HepG2 (cell line): ENCODE measurements around the gene PARM1. TPM values are rescaled to one million over a fixed set of nuclear protein-coding genes. Genes with fewer than 3 reads are reported as not detected.

Source experiments
- ATAC-seq: fragments of 200-7000 bp; cut with Tn5 transposase; 3 replicates; pipeline ENCODE4 v1.9.1; 2020; ENCODE audit warnings: mild to moderate bottlenecking, moderate library complexity
- BruUV-seq: library from RNA; stranded (reverse); fragments of 400-500 nt; replicated peaks from 2 replicates; lab custom pipeline; 2021; lab: Mats Ljungman, UMichigan
- CTCF ChIA-PET: fragments of 300-600 bp; formaldehyde crosslinking; extraction: SDS; loops from one replicate; lab custom pipeline; 2021; ENCODE audit warnings: low total read pairs, inconsistent platforms, low intra/inter-chr PET ratio; lab: Yijun Ruan, JAX
- POLR2A ChIA-PET: fragments of 350-600 bp; sonication (Branson Sonifier 250); formaldehyde crosslinking; loops from one replicate; lab custom pipeline; 2020; ENCODE audit warnings: antibody characterized with exemption, inconsistent platforms; lab: Yijun Ruan, JAX
- DNase-seq: peaks from one replicate; pipeline ENCODE4 v3.0.0-alpha.2; 2015; ENCODE audit warnings: low spot score
- FAIRE-seq: peaks from 3 replicates; lab custom pipeline; 2011; peaks lifted over from hg19 to GRCh38; lab: Jason Lieb, UNC
- H2AFZ ChIP-seq: one replicate; pipeline ENCODE4 v1.6.1; 2011; ENCODE audit warnings: low read length, inconsistent platforms
- H3K27ac ChIP-seq: fragments of 300-600 bp; 3 replicates; pipeline ENCODE4 v1.8.0; 2011; ENCODE audit warnings: mixed run types, mild to moderate bottlenecking, mixed read lengths, low read length, inconsistent platforms; ENCODE audit not compliant: insufficient read depth; ENCODE audit errors: extremely low read length
- H3K27me3 ChIP-seq, 2 experiments: fragments of 200-600 bp in 1 of 2; 2 replicates in 1 of 2; 3 replicates in 1 of 2; pipeline versions ENCODE4 v1.6.0 to v1.8.0; 2011; ENCODE audit warnings: low read length in 2 of 2, mild to moderate bottlenecking in 2 of 2, moderate library complexity in 2 of 2, inconsistent platforms in 1 of 2; ENCODE audit not compliant: insufficient read depth in 2 of 2, control insufficient read depth in 1 of 2
- H3K36me3 ChIP-seq, 2 experiments: fragments of 200-600 bp in 1 of 2; replicated peaks in 1 of 2; 2 replicates in 1 of 2; 3 replicates in 1 of 2; pipeline versions ENCODE4 v1.5.1 to v1.8.0; 2011; ENCODE audit warnings: low read length in 2 of 2, inconsistent platforms in 1 of 2; ENCODE audit not compliant: insufficient read depth in 2 of 2, control insufficient read depth in 1 of 2
- H3K4me1 ChIP-seq: 2 replicates; pipeline ENCODE4 v1.5.1; 2012; ENCODE audit warnings: low read length, inconsistent platforms; ENCODE audit not compliant: insufficient read depth
- H3K4me2 ChIP-seq: 2 replicates; pipeline ENCODE4 v1.6.0; 2011; ENCODE audit warnings: low read depth, low read length, inconsistent platforms
- H3K4me3 ChIP-seq, 3 experiments: fragments of 200-600 bp in 1 of 3; sonication (generic), shearing (Covaris generic) in 1 of 3; replicated peaks in 1 of 3; 2 replicates each; pipeline ENCODE4 v1.5.1; 2011 to 2016; ENCODE audit warnings: low read length in 3 of 3, inconsistent platforms in 2 of 3, low read depth in 2 of 3, mild to moderate bottlenecking in 2 of 3, control low read depth in 1 of 3, mixed read lengths in 1 of 3; ENCODE audit not compliant: insufficient read depth in 1 of 3
- H3K79me2 ChIP-seq: one replicate; pipeline ENCODE4 v1.6.1; 2011; ENCODE audit warnings: low read length, inconsistent platforms; ENCODE audit not compliant: insufficient read depth
- H3K9ac ChIP-seq: 2 replicates; pipeline ENCODE4 v1.6.0; 2011; ENCODE audit warnings: mild to moderate bottlenecking, low read depth, low read length, inconsistent platforms; ENCODE audit not compliant: insufficient read depth
- H3K9me3 ChIP-seq: 2 replicates; pipeline ENCODE4 v1.5.1; 2012; ENCODE audit warnings: mild to moderate bottlenecking, low read length
- H4K20me1 ChIP-seq: 2 replicates; pipeline ENCODE4 v1.6.0; 2011; ENCODE audit warnings: inconsistent platforms, mild to moderate bottlenecking, low read length, moderate library complexity; ENCODE audit not compliant: insufficient read depth
- ATF4 ChIP-seq, 2 experiments: fragments of 450-650 bp in 1 of 2; sonication (generic) in 1 of 2; formaldehyde crosslinking; IDR thresholded peaks; 2 replicates each; pipeline versions ENCODE4 v1.5.0 to v1.8.0; 2020 to 2022; ENCODE audit warnings: mild to moderate bottlenecking in 1 of 2, missing genetic modification reagents in 1 of 2
- FOXK2 ChIP-seq: fragments of 450-650 bp; IDR thresholded peaks from 2 replicates; pipeline ENCODE4 v1.6.1; 2016
- GABPB1 ChIP-seq: IDR thresholded peaks from 2 replicates; pipeline ENCODE4 v1.6.1; 2016; ENCODE audit warnings: mild to moderate bottlenecking, missing genetic modification reagents, moderate library complexity, missing compliant biosample characterization
- HNRNPH1 ChIP-seq: fragments of 200-400 bp; formaldehyde crosslinking; optimal IDR thresholded peaks from 2 replicates; pipeline ENCODE3; 2017; ENCODE audit warnings: mild to moderate bottlenecking, low read depth, low read length
- MAFF ChIP-seq: IDR thresholded peaks from 2 replicates; pipeline ENCODE4 v1.6.1; 2011; ENCODE audit warnings: low read depth, low read length, improper control_type of control experiment
- MAFK ChIP-seq, 2 experiments: IDR thresholded peaks in 1 of 2; conservative IDR thresholded peaks in 1 of 2; 2 replicates each; pipeline ENCODE4 v1.6.1; 2011; ENCODE audit warnings: improper control_type of control experiment in 2 of 2, low read length in 2 of 2
- NFE2L2 ChIP-seq: fragments of 150-350 bp; IDR thresholded peaks from 2 replicates; pipeline ENCODE4 v1.6.1; 2014; ENCODE audit warnings: low read length
- NRL ChIP-seq: sonication (generic); formaldehyde crosslinking; IDR thresholded peaks from 2 replicates; pipeline ENCODE4 v1.5.0; 2020; ENCODE audit warnings: missing genetic modification reagents, mild to moderate bottlenecking, moderate library complexity, borderline replicate concordance
- PHF8 ChIP-seq: sonication (generic); formaldehyde crosslinking; IDR thresholded peaks from 2 replicates; pipeline ENCODE4 v1.5.0; 2020; ENCODE audit warnings: missing genetic modification reagents
- SALL1 ChIP-seq: sonication (generic); formaldehyde crosslinking; IDR thresholded peaks from 2 replicates; pipeline ENCODE4 v1.8.0; 2022; ENCODE audit warnings: mild to moderate bottlenecking, missing genetic modification reagents
- SETDB1 ChIP-seq: sonication (generic); formaldehyde crosslinking; IDR thresholded peaks from 2 replicates; pipeline ENCODE4 v1.5.1; 2020; ENCODE audit warnings: missing genetic modification reagents, mild to moderate bottlenecking, borderline replicate concordance
- SP4 ChIP-seq: sonication (generic); formaldehyde crosslinking; IDR thresholded peaks from 2 replicates; pipeline ENCODE4 v1.8.1; 2023; ENCODE audit warnings: mild to moderate bottlenecking, missing genetic modification reagents
- STAG1 ChIP-seq: sonication (generic); formaldehyde crosslinking; IDR thresholded peaks from 2 replicates; pipeline ENCODE4 v1.4.0; 2020; ENCODE audit warnings: missing genetic modification reagents
- TRIM24 ChIP-seq: sonication (generic); formaldehyde crosslinking; IDR thresholded peaks from 2 replicates; pipeline ENCODE4 v1.8.0; 2022; ENCODE audit warnings: mild to moderate bottlenecking, missing genetic modification reagents
- ZNF160 ChIP-seq: sonication (generic); formaldehyde crosslinking; IDR thresholded peaks from 2 replicates; pipeline ENCODE4 v1.8.0; 2022; ENCODE audit warnings: mild to moderate bottlenecking, inconsistent platforms, missing genetic modification reagents
- ZNF260 ChIP-seq: sonication (generic); formaldehyde crosslinking; IDR thresholded peaks from 2 replicates; pipeline ENCODE4 v1.4.0; 2020; ENCODE audit warnings: missing genetic modification reagents, low read depth, mild to moderate bottlenecking, borderline replicate concordance
- ZNF274 ChIP-seq: sonication (generic); formaldehyde crosslinking; IDR thresholded peaks from 2 replicates; pipeline ENCODE4 v1.5.1; 2020; ENCODE audit warnings: mild to moderate bottlenecking, missing genetic modification reagents
- ZNF354B ChIP-seq: sonication (generic); formaldehyde crosslinking; IDR thresholded peaks from 2 replicates; pipeline ENCODE4 v1.8.0; 2022; ENCODE audit warnings: mild to moderate bottlenecking, missing genetic modification reagents
- ZNF546 ChIP-seq: sonication (generic); formaldehyde crosslinking; conservative IDR thresholded peaks from 2 replicates; pipeline ENCODE4 v1.8.1; 2023; ENCODE audit warnings: mild to moderate bottlenecking, missing genetic modification reagents
- ZNF598 ChIP-seq: sonication (generic); formaldehyde crosslinking; IDR thresholded peaks from 2 replicates; pipeline ENCODE4 v1.5.1; 2020; ENCODE audit warnings: mild to moderate bottlenecking, missing genetic modification reagents, borderline replicate concordance
- ZNF672 ChIP-seq: sonication (generic); formaldehyde crosslinking; IDR thresholded peaks from 2 replicates; pipeline ENCODE4 v1.8.1; 2022; ENCODE audit warnings: missing genetic modification reagents
- ZNF776 ChIP-seq: sonication (generic); formaldehyde crosslinking; IDR thresholded peaks from 2 replicates; pipeline ENCODE4 v1.4.0; 2020; ENCODE audit warnings: mild to moderate bottlenecking, missing genetic modification reagents
- ZNF841 ChIP-seq: sonication (generic); formaldehyde crosslinking; IDR thresholded peaks from 2 replicates; pipeline ENCODE4 v1.8.1; 2023; ENCODE audit warnings: missing genetic modification reagents, borderline replicate concordance
- WGBS: methylation state at CpG from one replicate; pipeline ENCODE4 v1.1.6; 2017; ENCODE audit warnings: low lambda C conversion rate; 5-methylcytosine and 5-hydroxymethylcytosine counted together
- in situ Hi-C: cut with HindIII; loops from 2 replicates; pipeline ENCODE4 v1.10.0; 2017; ENCODE audit warnings: low pct_unique_long_range_greater_than_20kb; ENCODE audit not compliant: extremely low pct_ligation_motif_present
- intact Hi-C: fragments of 100-400 bp; cut with micrococcal nuclease; formaldehyde crosslinking; loops from one replicate; pipeline ENCODE4 v1.10.0; 2022; ENCODE audit not compliant: unreplicated experiment
- polyA plus RNA-seq, 8 experiments: library from polyadenylated mRNA; depleted of rRNA in 3 of 8; stranded (reverse) in 7 of 8; unstranded in 1 of 8; fragments of >200 nt; fragmentation: Illumina TruSeq in 4 of 8; extraction: Trizol in 4 of 8; gene quantifications; 2 replicates each; pipeline versions ENCODE4 v1.2.1 to v1.2.3, GENCODE V29; 2011 to 2016; ENCODE audit warnings: low read depth in 4 of 8, missing spikeins in 1 of 8, mixed read lengths in 1 of 8; ENCODE audit not compliant: insufficient read depth in 1 of 8
- total RNA-seq, 5 experiments: library from RNA; depleted of rRNA; stranded (reverse); fragments of >200 nt; fragmentation: Illumina TruSeq; extraction: Trizol; gene quantifications; 2 replicates each; pipeline ENCODE4 v1.2.3, GENCODE V29; 2016; ENCODE audit warnings: low read depth in 1 of 5

The PARM1 gene
- total and polyA plus RNA-seq, 2 of the 13 experiments (the other 11 are each of a cell fraction or from before 2014, with no cell fraction given), result not detected

- Histone ChIP-seq H3K4me2 (no peak overlapping the region), H3K9ac (no peak overlapping the region), H3K36me3 (no peaks in the 10 kb centered on the region), H4K20me1 (no peaks in the 10 kb centered on the region), H3K9me3 (no peaks in the 10 kb centered on the region), H3K27me3 (peaks cover 0 to 1% of the 10 kb centered on the region in 2 experiments; a peak in 1 of 5 replicates), H3K4me1 (no peaks in the 10 kb centered on the region), H3K27ac (no peak overlapping the region), H3K79me2 (no peaks in the 10 kb centered on the region), H3K4me3 (no peak overlapping the region), H2AFZ (no peak overlapping the region)
- WGBS, result 45% methylated on average over 2 of the region's 2 CpGs
- ATAC-seq, result no peak
- ChIA-PET CTCF (no interaction called here), POLR2A (no interaction called here)
- intact Hi-C loops (no loop called here), in situ Hi-C loops (no loop called here)
- FAIRE-seq, result no peak
- no TSS peak for BruUV-seq
- DNase-seq, result no peak
- TF ChIP-seq TRIM24 (CRISPR knock-in tag) (no peak), NRL (no peak), STAG1 (CRISPR knock-in tag) (no peak), ATF4 (CRISPR knock-in tag; IDR thresholded peaks at IDR 0.05) (no peak), ZNF841 (CRISPR knock-in tag) (no peak), SETDB1 (CRISPR knock-in tag) (no peak), SP4 (no peak)
Measured at GRCh38 chr4:75002381-75002780, 69.5 kb downstream of the PARM1 start.

GRCh38 chr4:75003979-75004378, 71.1 kb downstream of the PARM1 start:
- TF ChIP-seq ZNF274 (no peak), ZNF598 (CRISPR knock-in tag) (no peak), GABPB1 (no peak), NFE2L2 (peak; percentile 84), MAFK (conservative IDR thresholded peaks at IDR 0.05 in 1 of 2, IDR thresholded peaks at IDR 0.05 in 1 of 2; ENCODE audit: low read length in 2 of 2) (peak; percentile 62 to 73; a peak in 3 of 4 replicates), ZNF672 (CRISPR knock-in tag) (no peak), SALL1 (no peak), ZNF260 (CRISPR knock-in tag) (no peak), ZNF354B (CRISPR knock-in tag) (no peak), ZNF160 (no peak), HNRNPH1 (no peak), ZNF546 (CRISPR knock-in tag) (no peak), MAFF (peak; percentile 58), ZNF776 (CRISPR knock-in tag) (no peak), PHF8 (no peak), FOXK2 (no peak)
- Histone ChIP-seq H3K9me3 (no peaks in the 10 kb centered on the region), H3K4me1 (no peaks in the 10 kb centered on the region), H3K27ac (no peak overlapping the region), H3K4me3 (no peak overlapping the region), H3K36me3 (no peaks in the 10 kb centered on the region), H2AFZ (no peak overlapping the region), H3K79me2 (no peaks in the 10 kb centered on the region), H4K20me1 (no peaks in the 10 kb centered on the region), H3K27me3 (peaks cover 0 to 1% of the 10 kb centered on the region in 2 experiments; a peak in 1 of 5 replicates), H3K4me2 (no peak overlapping the region), H3K9ac (no peak overlapping the region)
- DNase-seq, result no peak
- BruUV-seq, result no TSS peak
- ATAC-seq, result no peak
- intact Hi-C loops (no loop called here), in situ Hi-C loops (no loop called here)
- POLR2A ChIA-PET, result no interaction called here
- CTCF ChIA-PET, result no interaction called here
- no peak for FAIRE-seq
